K562 (cell line): ENCODE results near the gene SOX6. TPM values are rescaled to one million over a fixed set of nuclear protein-coding genes. Genes with fewer than 3 reads are reported as not detected.

Source experiments
- RAD51 ChIP-seq: fragments of 450-650 bp; IDR thresholded peaks from 2 replicates; pipeline ENCODE4 v1.7.1; 2016; ENCODE audit warnings: low read depth, mild to moderate bottlenecking, borderline replicate concordance
- ZBTB1 ChIP-seq: sonication (generic); formaldehyde crosslinking; IDR thresholded peaks from 2 replicates; pipeline ENCODE4 v1.8.1; 2023; ENCODE audit warnings: missing genetic modification reagents, low read depth, mild to moderate bottlenecking, borderline replicate concordance
- polyA plus RNA-seq, 8 experiments: library from polyadenylated mRNA; depleted of rRNA in 4 of 8; stranded (reverse) in 5 of 8; unstranded in 3 of 8; fragments of >200 nt; fragmentation: Nextera tagmentation in 2 of 8; fragmentation: Illumina TruSeq in 1 of 8; extraction: Ambion mirVana in 2 of 8; extraction: Trizol in 1 of 8; gene quantifications; 2 replicates each; pipeline versions ENCODE4 v1.2.1 to v1.2.3, GENCODE V29; 2011 to 2014; ENCODE audit warnings: inconsistent platforms in 1 of 8, missing spikeins in 1 of 8
- total RNA-seq, 7 experiments: library from RNA; depleted of rRNA in 6 of 7; stranded (reverse); fragments of >200 nt in 6 of 7; fragmentation: Illumina TruSeq in 2 of 7; extraction: Trizol in 2 of 7; gene quantifications; 2 replicates each; pipeline versions ENCODE4 v1.2.1 to v1.2.3, GENCODE V29; 2011 to 2021; ENCODE audit warnings: low replicate concordance in 1 of 7
- TF ChIP-seq, protein P1 (sequence below): fragments of 450-650 bp; IDR thresholded peaks from 2 replicates; pipeline ENCODE4 v1.6.1; 2016; ENCODE audit warnings: antibody characterized with exemption
- TF ChIP-seq, protein P2 (sequence below): fragments of 250-450 bp; sonication (Bioruptor Pico); IDR thresholded peaks from 2 replicates; pipeline ENCODE4 v1.8.0; 2021; ENCODE audit warnings: mild to moderate bottlenecking, moderate library complexity
- TF ChIP-seq, protein P3 (sequence below): IDR thresholded peaks from 2 replicates; pipeline ENCODE4 v1.6.1; 2012; ENCODE audit warnings: low read depth, low read length, improper control_type of control experiment, borderline replicate concordance
- TF ChIP-seq, protein P4 (sequence below): fragments of 250-450 bp; sonication (Bioruptor Pico); IDR thresholded peaks from 2 replicates; pipeline ENCODE4 v1.8.0; 2021; ENCODE audit warnings: moderate library complexity, mild to moderate bottlenecking, inconsistent platforms

SOX6 gene
- total and polyA plus RNA-seq, 9 of the 15 experiments (the other 6 are each of a cell fraction or from before 2014, with no cell fraction given): 0.89 to 8.7 (median 5.7) TPM

DNA sequence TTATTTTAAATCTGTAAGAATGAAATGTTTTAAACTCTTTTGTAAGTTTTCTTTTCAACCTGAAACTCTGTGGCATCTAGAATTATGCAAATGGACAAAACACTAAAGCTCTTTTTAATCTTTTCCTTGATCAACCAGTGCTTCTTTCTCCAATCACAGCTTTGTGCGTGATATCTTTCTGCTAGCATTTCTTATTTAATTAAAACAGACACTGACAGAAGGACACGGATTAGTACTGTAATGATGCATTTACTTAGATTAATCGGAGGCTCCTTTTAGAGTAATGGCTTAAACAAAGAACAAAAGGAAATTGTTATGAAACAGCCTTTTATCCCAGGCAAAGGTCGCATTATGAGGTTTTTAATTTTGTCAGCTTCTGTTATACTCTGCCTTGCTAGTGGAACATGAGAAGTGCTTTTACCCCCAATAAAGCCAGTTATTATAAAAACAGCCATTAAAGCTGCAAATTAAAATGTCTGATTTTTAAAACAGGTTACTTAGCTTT is 48.5 kb upstream of the SOX6 start (continued):
- TF ChIP-seq, protein P1, sequence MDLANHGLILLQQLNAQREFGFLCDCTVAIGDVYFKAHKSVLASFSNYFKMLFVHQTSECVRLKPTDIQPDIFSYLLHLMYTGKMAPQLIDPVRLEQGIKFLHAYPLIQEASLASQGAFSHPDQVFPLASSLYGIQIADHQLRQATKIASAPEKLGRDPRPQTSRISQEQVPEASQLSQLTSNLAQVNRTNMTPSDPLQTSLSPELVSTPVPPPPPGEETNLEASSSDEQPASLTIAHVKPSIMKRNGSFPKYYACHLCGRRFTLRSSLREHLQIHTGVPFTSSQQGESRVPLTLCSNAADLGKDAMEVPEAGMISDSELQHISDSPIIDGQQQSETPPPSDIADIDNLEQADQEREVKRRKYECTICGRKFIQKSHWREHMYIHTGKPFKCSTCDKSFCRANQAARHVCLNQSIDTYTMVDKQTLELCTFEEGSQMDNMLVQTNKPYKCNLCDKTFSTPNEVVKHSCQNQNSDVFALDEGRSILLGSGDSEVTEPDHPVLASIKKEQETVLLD: no peak
- TF ChIP-seq, protein P2, sequence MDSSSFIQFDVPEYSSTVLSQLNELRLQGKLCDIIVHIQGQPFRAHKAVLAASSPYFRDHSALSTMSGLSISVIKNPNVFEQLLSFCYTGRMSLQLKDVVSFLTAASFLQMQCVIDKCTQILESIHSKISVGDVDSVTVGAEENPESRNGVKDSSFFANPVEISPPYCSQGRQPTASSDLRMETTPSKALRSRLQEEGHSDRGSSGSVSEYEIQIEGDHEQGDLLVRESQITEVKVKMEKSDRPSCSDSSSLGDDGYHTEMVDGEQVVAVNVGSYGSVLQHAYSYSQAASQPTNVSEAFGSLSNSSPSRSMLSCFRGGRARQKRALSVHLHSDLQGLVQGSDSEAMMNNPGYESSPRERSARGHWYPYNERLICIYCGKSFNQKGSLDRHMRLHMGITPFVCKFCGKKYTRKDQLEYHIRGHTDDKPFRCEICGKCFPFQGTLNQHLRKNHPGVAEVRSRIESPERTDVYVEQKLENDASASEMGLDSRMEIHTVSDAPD: no peak
- TF ChIP-seq, protein P3, sequence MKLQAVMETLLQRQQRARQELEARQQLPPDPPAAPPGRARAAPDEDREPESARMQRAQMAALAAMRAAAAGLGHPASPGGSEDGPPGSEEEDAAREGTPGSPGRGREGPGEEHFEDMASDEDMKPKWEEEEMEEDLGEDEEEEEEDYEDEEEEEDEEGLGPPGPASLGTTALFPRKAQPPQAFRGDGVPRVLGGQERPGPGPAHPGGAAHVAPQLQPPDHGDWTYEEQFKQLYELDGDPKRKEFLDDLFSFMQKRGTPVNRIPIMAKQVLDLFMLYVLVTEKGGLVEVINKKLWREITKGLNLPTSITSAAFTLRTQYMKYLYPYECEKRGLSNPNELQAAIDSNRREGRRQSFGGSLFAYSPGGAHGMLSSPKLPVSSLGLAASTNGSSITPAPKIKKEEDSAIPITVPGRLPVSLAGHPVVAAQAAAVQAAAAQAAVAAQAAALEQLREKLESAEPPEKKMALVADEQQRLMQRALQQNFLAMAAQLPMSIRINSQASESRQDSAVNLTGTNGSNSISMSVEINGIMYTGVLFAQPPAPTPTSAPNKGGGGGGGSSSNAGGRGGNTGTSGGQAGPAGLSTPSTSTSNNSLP: no peak
- TF ChIP-seq ZBTB1 (CRISPR knock-in tag) (no peak), RAD51 (no peak)
- TF ChIP-seq, protein P4, sequence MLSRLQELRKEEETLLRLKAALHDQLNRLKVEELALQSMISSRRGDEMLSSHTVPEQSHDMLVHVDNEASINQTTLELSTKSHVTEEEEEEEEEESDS (CRISPR knock-in tag): no peak
